Activated CD8-positive, alpha-beta memory T cell treated with anti-CD3 and anti-CD28 coated beads for 48 hours (primary cell): ENCODE results near the gene TUBA1C.
"Not testable (repeated sequence)": the region's sequence is repeated elsewhere in the genome, so short reads cannot be mapped to it uniquely, and the experiment has no call there.

Experiments used
- DNase-seq, 3 experiments: peaks; one replicate each; pipeline ENCODE4 v3.0.0-alpha.2; 2020; ENCODE audit warnings: low read depth in 2 of 3, low spot score in 2 of 3

Gene TUBA1C

GRCh38 chr12:49282740-49283375 is 18.0 kb downstream of the TUBA1C start:
- DNase-seq = not testable (repeated sequence)

- DNase-seq = no peak
Observed at GRCh38 chr12:49283541-49284429, 18.9 kb downstream of the TUBA1C start.

- no peak for DNase-seq
Observed at GRCh38 chr12:49284672-49285071, 19.8 kb downstream of the TUBA1C start.

- no peak for DNase-seq
Observed at GRCh38 chr12:49287876-49288275, 23.0 kb downstream of the TUBA1C start.

GRCh38 chr12:49288412-49288853 is 23.6 kb downstream of the TUBA1C start:
- DNase-seq = peak in 2 of 3 experiments; percentile 37 to 56

GRCh38 chr12:49288922-49289555 is 24.2 kb downstream of the TUBA1C start:
- DNase-seq = no peak

GRCh38 chr12:49292729-49293055 is 27.8 kb downstream of the TUBA1C start:
- DNase-seq = no peak

GRCh38 chr12:49293056-49293956 is 28.4 kb downstream of the TUBA1C start:
- no peak for DNase-seq

- DNase-seq = no peak
Observed at GRCh38 chr12:49294086-49294803, 29.4 kb downstream of the TUBA1C start.

- no peak for DNase-seq
Observed at GRCh38 chr12:49294804-49295081, 29.9 kb downstream of the TUBA1C start.

GRCh38 chr12:49295082-49295936 is 30.4 kb downstream of the TUBA1C start, which contains the start of gene PRPH:
PRPH (plus strand) TSS chr12:49295147; CDS start chr12:49295201, 54 bp downstream.
- DNase-seq = no peak

- peak; percentile 23 to 58 (median 58) for DNase-seq
Observed at GRCh38 chr12:49296034-49296835, 31.4 kb downstream of the TUBA1C start.

GRCh38 chr12:49296836-49297694 is 32.2 kb downstream of the TUBA1C start:
- DNase-seq = no peak

- no peak for DNase-seq
Observed at GRCh38 chr12:49297695-49298060, 32.8 kb downstream of the TUBA1C start.

GRCh38 chr12:49298160-49298559 is 33.3 kb downstream of the TUBA1C start:
- no peak for DNase-seq

GRCh38 chr12:49301760-49302159 is 36.9 kb downstream of the TUBA1C start:
- no peak for DNase-seq

- no peak for DNase-seq
Observed at GRCh38 chr12:49304161-49304560, 39.3 kb downstream of the TUBA1C start.
